Measurements from ENCODE around the gene HMCN1. TPM values are rescaled to one million over a fixed set of nuclear protein-coding genes. Genes with fewer than 3 reads are reported as not detected.

HMCN1 gene
- total RNA-seq, 1 donor from 2014 or later: 3.4 TPM

GRCh38 chr1:185704181-185704580 lies 30.0 kb upstream of the HMCN1 start:
- Mint-ChIP-seq H3K4me1 (ENCODE audit: low read depth) (peaks cover 1% of the 10 kb centered on the region), H3K27ac (no peak overlapping the region), H3K27me3 (peaks cover 23% of the 10 kb centered on the region), H3K36me3 (ENCODE audit: insufficient read depth) (no peaks in the 10 kb centered on the region), H3K4me3 (ENCODE audit: low read depth) (no peak overlapping the region), H3K9me3 (ENCODE audit: low read depth) (peaks cover 10% of the 10 kb centered on the region)
- no peak for DNase-seq (ENCODE audit: low spot score, unreplicated experiment)
- TF ChIP-seq, protein P1, sequence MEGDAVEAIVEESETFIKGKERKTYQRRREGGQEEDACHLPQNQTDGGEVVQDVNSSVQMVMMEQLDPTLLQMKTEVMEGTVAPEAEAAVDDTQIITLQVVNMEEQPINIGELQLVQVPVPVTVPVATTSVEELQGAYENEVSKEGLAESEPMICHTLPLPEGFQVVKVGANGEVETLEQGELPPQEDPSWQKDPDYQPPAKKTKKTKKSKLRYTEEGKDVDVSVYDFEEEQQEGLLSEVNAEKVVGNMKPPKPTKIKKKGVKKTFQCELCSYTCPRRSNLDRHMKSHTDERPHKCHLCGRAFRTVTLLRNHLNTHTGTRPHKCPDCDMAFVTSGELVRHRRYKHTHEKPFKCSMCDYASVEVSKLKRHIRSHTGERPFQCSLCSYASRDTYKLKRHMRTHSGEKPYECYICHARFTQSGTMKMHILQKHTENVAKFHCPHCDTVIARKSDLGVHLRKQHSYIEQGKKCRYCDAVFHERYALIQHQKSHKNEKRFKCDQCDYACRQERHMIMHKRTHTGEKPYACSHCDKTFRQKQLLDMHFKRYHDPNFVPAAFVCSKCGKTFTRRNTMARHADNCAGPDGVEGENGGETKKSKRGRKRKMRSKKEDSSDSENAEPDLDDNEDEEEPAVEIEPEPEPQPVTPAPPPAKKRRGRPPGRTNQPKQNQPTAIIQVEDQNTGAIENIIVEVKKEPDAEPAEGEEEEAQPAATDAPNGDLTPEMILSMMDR (IDR thresholded peaks at IDR 0.05; ENCODE audit: unreplicated experiment): no peak

DNA sequence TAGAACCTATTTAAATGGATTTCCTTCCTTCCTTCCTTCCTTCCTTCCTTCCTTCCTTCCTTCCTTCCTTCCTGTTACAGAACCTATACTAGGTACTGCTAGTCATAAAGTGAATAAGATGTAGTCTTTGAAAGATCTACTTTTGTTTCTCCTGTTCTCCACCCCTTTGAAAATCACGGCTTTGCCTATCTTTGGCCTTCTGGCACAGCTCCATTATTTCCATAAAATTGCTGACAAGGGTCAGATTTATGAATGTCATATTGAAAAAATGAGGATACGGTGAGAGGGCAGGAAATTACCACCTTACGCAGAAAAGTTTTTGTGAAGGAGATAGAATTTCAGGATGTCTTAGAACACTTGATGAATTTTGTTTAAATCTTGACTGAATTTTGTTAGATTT lies 18.1 kb upstream of the HMCN1 start:
- H3K4me3 Mint-ChIP-seq (ENCODE audit: low read depth): no peak overlapping the region
- peaks cover 6% of the 10 kb centered on the region for H3K9me3 Mint-ChIP-seq (ENCODE audit: low read depth)
- H3K4me1 Mint-ChIP-seq (ENCODE audit: low read depth): peaks cover 7% of the 10 kb centered on the region
- TF ChIP-seq, protein P1 (IDR thresholded peaks at IDR 0.05; ENCODE audit: unreplicated experiment): no peak
- H3K27me3 Mint-ChIP-seq: peaks cover 12% of the 10 kb centered on the region
- no peak for DNase-seq (ENCODE audit: low spot score, unreplicated experiment)
- no peaks in the 10 kb centered on the region for H3K36me3 Mint-ChIP-seq (ENCODE audit: insufficient read depth)
- H3K27ac Mint-ChIP-seq: no peak overlapping the region

- DNase-seq (ENCODE audit: low spot score, unreplicated experiment): no peak
- TF ChIP-seq, protein P1 (IDR thresholded peaks at IDR 0.05; ENCODE audit: unreplicated experiment): peak; percentile 13
- Mint-ChIP-seq H3K27me3 (peaks cover 12% of the 10 kb centered on the region), H3K27ac (no peak overlapping the region), H3K4me1 (ENCODE audit: low read depth) (peaks cover 7% of the 10 kb centered on the region), H3K9me3 (ENCODE audit: low read depth) (peaks cover 4% of the 10 kb centered on the region), H3K36me3 (ENCODE audit: insufficient read depth) (no peaks in the 10 kb centered on the region), H3K4me3 (ENCODE audit: low read depth) (no peak overlapping the region)
Measured at GRCh38 chr1:185719021-185719420, 15.2 kb upstream of the HMCN1 start.

DNA sequence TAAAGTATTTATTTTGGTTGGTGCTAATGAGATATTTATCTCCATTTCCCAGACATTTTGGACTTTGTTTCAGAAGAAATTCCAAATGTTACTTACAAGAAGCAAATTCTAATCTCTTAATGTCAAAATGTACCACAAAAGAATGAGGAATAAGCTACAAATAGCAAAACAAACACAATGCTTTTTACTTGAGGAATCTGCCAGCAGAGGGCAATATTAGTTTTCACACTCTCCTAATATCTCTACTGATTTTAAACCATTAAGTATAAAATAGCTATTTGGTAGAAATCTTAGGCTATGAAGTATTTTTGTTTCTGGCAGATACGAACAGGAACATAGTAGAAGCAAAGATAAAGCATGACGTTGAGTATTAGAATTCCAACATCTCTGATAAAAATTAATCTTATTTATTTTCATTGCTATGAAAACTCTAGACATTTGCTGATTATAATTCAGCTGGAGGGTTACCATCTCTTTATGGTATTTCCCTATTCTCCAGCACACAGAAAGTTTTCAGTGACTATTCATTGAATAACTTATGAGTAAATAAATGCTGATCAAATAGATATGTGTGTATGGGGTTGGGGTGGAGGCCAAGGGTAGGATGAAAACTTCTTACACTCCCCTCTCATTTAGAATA lies 13.4 kb upstream of the HMCN1 start:
- Mint-ChIP-seq H3K9me3 (ENCODE audit: low read depth) (no peaks in the 10 kb centered on the region), H3K27me3 (peaks cover 7% of the 10 kb centered on the region), H3K27ac (no peak overlapping the region), H3K4me1 (ENCODE audit: low read depth) (peaks cover 7% of the 10 kb centered on the region), H3K36me3 (ENCODE audit: insufficient read depth) (no peaks in the 10 kb centered on the region), H3K4me3 (ENCODE audit: low read depth) (no peak overlapping the region)
- TF ChIP-seq, protein P1 (IDR thresholded peaks at IDR 0.05; ENCODE audit: unreplicated experiment): peak; percentile 58
- DNase-seq (ENCODE audit: low spot score, unreplicated experiment): no peak

DNA sequence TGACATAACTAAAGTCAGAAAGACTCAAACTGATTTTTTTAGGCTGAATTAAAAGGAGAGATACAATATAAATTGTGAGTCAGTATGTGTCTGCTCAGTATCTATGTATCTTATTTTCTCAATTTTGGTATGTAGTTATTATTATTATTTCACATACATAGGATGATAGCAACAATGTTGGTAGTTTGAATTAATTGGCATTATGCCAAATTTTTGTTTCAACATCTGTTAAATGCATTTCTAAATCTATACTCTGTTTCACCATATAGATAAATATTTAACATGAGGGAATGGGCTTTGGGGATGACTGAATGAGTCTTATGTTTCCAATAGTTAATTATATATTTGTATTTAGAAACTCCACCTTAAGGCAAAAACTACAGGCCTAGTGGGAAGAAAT lies 12.6 kb upstream of the HMCN1 start:
- Mint-ChIP-seq H3K4me1 (ENCODE audit: low read depth) (peaks cover 7% of the 10 kb centered on the region), H3K27ac (no peak overlapping the region), H3K9me3 (ENCODE audit: low read depth) (no peaks in the 10 kb centered on the region), H3K36me3 (ENCODE audit: insufficient read depth) (no peaks in the 10 kb centered on the region), H3K4me3 (ENCODE audit: low read depth) (no peak overlapping the region), H3K27me3 (peaks cover 3% of the 10 kb centered on the region)
- no peak for DNase-seq (ENCODE audit: low spot score, unreplicated experiment)
- TF ChIP-seq, protein P1 (IDR thresholded peaks at IDR 0.05; ENCODE audit: unreplicated experiment): no peak

All from progenitor cell of endocrine pancreas (in vitro differentiated cells).